Suppressor macrophage treated with lipopolysaccharide for 1 hour (primary cell): ENCODE data around the gene TSHZ1.

Source experiments
- DNase-seq, 3 donors: peaks; one replicate each; pipeline ENCODE4 v3.0.0-alpha.2; 2020 to 2022

Gene TSHZ1

DNA sequence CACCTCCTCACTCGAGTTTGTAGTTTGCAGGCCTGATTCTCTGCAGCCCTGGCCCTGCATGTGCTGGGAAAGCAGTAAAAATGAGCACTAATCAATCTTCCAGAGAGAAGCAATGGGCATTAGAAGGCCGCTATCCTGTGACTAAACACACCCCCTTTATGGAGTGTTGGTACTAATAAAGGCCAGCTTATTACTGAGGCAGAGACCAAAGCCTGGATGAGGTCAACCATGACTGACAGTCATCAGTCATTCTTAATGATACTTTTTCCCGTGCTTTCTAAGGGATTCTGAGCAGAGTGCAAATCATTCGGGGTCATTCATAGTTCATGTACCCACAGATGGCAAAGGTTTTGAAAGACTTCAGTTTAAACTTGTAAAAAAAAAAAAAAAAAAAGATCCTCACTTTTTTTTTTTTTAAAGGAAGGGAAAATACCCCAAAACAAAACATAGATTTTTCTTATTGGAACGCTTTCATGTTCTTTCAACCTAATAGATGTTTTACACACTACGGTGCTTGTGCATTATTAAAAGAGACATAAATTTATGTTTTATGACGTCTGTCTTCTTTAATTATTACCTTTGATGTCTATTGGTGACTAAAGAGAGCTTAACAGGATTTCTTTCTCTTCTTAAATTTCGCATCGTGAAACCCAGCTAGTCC is 13.2 kb downstream of the TSHZ1 start:
- DNase-seq, result peak in 2 of 3 donors; percentile 40 to 44

GRCh38 chr18:75226286-75226955 is 15.8 kb downstream of the TSHZ1 start:
- DNase-seq, result peak in 2 of 3 donors; percentile 30 to 39

GRCh38 chr18:75226956-75227316 is 16.3 kb downstream of the TSHZ1 start:
- no peak for DNase-seq

- DNase-seq, result peak in 1 of 3 donors; percentile 15
These were observed 17.1 kb downstream of the TSHZ1 start for GRCh38 chr18:75227535-75228296.

- no peak for DNase-seq
These were observed 18.4 kb downstream of the TSHZ1 start for GRCh38 chr18:75228967-75229366.

- DNase-seq, result no peak
These were observed 18.8 kb downstream of the TSHZ1 start for GRCh38 chr18:75229437-75229836.

DNA sequence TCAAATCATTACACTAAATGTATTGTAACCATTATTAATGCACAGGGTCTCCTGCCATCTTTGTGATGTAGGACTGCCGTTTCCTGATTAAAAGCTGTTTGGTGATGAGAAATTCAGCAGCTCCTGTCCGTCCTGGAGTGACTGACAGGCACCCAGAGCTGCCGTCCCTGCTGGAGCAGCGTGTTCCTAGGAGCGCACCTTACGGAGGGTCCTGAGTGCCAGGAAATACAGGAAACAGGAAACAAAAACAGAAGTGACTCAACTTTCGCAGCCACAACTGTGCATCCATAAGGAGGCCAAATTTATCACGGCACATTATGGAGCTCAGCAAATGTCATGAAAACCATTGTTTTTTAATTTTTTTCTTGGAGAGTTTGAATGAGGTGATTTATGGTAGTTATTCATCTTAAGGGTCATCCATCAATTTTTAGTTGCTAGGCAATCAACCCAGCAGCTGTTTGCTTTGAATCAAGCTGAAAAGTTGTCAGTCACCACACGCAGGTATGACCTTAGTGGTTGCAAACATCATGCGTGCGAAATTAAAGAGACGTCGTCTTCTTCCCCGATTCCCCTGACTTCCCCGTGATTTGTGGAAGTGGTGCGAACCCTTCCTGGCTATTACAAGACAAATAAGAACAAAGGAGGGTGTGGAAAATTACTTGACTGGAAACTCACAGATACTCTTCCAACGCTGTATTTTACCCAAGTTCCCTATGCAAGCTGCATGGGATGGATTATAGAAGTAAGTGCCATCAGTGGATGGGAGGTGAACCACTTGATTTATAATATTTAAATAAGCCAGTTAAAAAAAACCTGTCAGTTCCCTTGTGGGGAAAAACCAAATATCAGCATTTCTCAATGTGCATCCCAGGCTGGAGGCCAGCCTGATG is 19.8 kb downstream of the TSHZ1 start:
- DNase-seq, result peak in 1 of 3 donors; percentile 18

DNA sequence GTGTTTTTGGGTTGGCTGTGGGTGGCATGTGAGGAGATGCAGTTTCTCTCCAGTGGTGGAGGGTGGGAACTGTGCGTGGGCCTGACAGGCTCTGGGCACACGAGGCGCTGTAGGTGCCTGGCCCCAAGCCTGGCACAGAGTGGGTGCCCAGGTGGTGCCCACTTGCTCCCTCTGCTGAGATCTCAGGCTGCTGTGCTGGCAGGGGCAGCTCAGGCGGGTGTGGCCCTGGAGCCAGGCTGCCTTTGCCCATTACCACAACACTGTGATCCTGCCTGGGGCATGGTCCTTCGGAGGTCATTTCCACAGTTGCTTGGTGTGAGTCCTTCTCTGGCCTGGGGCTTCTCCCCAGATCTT is 20.4 kb downstream of the TSHZ1 start:
- DNase-seq, result peak in 1 of 3 donors; percentile 16

DNA sequence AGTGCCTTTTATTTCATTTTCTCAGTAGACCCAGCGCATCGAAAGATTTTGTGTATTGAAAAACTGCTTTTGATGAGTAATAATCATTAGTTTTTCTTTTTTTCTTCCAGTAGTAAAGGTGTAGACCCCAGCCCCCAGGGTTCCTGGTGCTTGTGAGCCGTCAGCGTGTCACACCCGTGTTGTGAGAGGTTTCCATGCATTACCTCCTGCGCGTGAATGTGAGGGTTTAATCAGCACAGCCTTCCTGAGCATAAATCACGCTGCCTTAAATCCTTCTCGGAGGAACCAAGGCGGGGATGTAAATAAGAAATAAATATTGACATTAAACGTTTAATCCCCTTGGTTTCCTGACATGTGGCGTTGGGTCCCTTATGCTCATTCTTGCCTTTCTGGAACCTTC is 24.3 kb downstream of the TSHZ1 start:
- DNase-seq, result peak in 1 of 3 donors; percentile 5

GRCh38 chr18:75235896-75236295 is 25.3 kb downstream of the TSHZ1 start:
- no peak for DNase-seq

DNA sequence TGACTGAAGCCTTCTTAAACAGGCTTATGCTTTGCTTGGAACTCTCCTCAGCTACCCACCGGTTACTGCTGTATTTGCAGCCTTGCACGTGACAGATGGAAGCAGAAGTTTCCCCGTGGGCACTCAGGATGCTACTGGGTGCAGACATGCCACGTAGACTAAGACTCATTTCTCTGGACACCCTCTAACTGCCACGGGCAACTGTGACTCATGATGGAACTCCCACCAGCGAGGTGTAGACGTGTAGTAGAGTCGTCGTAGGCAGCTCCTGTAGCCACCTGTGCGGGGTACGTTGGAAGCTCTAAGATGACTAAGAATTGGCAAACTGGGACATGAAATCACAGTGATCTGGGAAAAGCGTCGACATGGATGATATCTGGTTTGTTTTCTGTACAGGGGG is 27.5 kb downstream of the TSHZ1 start:
- DNase-seq, result no peak

GRCh38 chr18:75238786-75239185 is 28.2 kb downstream of the TSHZ1 start:
- peak in 1 of 3 donors; percentile 5 for DNase-seq

GRCh38 chr18:75240433-75240832 is 29.8 kb downstream of the TSHZ1 start:
- no peak for DNase-seq

DNA sequence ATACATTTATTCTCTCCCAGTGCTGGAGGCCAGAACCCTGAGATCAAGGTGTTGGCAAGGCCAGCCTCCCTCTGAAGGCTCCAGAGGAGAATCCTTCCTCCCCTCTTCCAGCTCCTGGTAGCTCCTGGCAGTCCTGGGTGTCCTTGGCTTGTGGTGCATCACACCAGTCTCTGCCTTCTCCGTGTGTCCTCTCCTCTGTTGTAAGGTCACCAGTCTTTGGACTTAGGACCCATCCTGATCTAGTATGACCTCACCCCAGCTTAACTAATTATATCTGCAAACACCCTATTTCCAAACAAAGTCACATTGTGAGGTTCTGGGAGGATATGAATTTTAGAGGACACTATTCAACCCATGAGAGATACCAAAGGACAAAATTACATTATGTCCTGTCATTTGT is 31.1 kb downstream of the TSHZ1 start:
- DNase-seq, result no peak

- no peak for DNase-seq
These were observed 34.0 kb downstream of the TSHZ1 start for GRCh38 chr18:75244351-75245313.

DNA sequence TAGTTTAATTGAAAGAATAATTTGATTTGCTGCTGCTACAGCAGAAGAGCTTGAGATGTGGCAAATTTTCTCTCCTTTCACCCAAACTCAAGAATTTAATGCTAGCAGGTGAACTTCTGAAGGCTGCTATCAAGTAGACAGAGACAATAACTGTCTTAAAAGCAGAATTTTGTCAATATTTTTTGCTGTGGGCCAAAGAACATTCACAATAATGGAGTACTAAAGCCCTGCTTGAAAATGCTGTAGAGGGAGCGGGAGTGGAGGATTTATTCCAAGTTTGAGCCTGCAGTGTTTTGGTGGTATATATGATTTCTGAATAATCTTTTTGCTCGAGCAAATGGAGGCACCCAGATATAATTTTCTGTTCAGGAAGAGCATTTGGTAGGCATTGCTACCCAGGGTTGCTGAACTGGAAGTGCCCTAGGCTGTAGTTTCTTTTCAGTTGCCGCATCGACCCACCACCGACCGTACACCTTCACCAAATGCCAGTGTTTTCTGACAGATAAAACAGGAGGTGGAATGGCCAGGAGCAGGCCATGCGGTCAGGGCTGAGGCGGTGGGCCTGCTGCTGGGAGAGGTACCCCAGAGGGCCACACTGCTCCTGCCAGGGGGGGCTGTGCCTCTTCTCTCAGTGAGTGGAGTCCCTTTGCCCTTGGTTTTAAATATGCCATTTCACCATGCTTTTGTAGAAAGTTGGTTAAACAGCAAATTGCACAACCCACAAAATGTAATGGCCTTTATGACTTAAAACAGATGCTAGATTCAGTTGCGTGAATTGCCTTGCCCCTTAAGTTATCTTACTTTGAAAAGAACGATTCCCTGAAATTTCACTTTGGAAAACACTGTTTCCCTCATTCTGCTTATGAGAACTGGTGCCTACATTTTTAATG is 36.4 kb downstream of the TSHZ1 start:
- no peak for DNase-seq

DNA sequence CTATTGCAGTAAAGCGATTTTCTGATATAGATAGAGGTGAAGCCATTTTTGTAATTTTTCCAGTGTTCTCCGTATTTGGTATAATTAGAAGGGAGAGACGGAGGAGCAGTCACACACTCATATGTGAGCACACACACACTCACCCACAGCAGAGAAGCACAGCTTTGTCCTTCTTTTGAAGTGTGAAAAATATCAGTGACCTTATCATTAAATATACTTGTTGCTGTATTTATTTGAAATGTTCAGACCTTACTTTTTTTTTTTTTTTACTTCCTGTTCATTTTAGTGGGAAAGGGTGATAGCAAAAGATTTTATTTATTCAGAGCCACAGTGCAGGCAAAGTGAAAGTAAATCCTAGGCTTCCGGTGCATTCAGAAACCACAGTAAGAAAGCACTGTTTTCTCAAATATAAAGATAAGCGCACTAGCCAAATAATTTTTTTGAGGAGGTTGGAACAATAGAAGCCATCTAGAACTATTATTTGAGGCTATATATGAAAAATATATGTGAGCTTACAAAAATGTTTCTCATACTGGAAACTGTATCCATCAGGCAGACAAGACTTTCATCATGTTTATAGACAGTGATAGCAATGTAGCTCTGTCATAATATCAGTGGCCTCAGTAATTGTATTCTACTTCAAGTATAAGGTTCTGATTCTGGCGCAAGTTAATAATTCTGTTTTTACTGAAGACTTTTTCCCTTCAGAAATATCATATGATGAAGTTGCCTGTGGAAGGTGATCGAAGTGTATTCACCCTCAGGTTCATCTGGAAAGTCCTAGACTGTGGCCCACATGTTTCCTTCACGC is 37.2 kb downstream of the TSHZ1 start:
- peak; percentile 36 to 48 (median 39) for DNase-seq

DNA sequence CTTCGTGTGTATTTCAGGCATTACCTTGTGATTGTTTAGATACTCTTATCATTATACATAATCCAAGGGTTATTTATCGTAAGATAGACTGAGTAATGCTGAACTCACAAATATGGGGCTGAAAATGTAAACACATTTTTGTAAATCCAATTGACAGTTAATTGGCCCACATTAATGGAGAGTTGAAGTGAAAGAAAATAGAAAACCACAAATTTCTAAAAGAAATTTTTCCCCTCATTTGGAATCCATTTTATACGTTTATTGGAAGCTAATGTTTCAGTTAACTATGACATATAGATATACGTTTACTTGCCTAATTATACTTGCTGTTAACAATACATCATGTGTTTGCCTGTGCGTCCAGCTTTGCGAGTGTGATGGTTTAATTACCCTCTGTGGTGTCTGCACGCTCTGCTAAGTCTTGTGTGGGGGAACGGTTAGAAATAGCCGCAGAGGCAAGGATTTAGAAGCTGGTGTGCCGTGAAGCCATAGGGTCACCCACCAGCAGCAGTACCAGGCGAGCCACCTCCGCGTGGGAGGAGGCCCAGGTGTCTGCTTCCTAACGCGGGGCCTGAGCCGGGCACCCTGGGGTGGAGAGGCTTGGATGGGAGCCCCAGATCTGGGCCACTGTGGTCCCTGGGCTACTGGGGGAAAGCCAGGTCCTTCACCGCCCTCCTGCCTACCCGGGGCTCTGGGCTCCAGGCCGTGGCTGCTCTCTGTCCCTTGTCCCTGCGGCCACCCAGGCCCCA is 38.0 kb downstream of the TSHZ1 start:
- DNase-seq, result no peak

- DNase-seq, result no peak
These were observed 38.5 kb downstream of the TSHZ1 start for GRCh38 chr18:75249175-75249518.
